ENCODE data around the gene GNRHR. TPM values are rescaled to one million over a fixed set of nuclear protein-coding genes. Genes with fewer than 3 reads are reported as not detected.

The GNRHR gene
- total RNA-seq, 2 experiments from 2014 or later = not detected

- intact Hi-C loops (cut with DNase I, micrococcal nuclease) = no loop called here
- H3K27ac Mint-ChIP-seq = no peak overlapping the region
- peak; percentile 58 for ATAC-seq
- ChIA-PET CTCF (interaction anchor here (1.7 kb wide), 1 partner anchor 19 kb away, joined by 6 read pairs; no protein-coding TSS in a partner anchor), POLR2A (no interaction called here)
- H3K4me3 Mint-ChIP-seq = no peak overlapping the region
- peaks cover 6% of the 10 kb centered on the region for H3K36me3 Mint-ChIP-seq (ENCODE audit: low read depth)
- H3K27me3 Mint-ChIP-seq = no peaks in the 10 kb centered on the region
- no peaks in the 10 kb centered on the region for H3K9me3 Mint-ChIP-seq (ENCODE audit: low read depth)
- peaks cover 8% of the 10 kb centered on the region for H3K4me1 Mint-ChIP-seq
- no peak for DNase-seq
Measured at GRCh38 chr4:67727124-67727850, 26.9 kb downstream of the GNRHR start.

GRCh38 chr4:67725981-67726380, 28.2 kb downstream of the GNRHR start:
- no peak for DNase-seq
- CTCF ChIA-PET = interaction anchor here (0.9 to 1.7 kb wide), 3 partner anchors 19 to 25 kb away, joined by 3 to 6 read pairs (median 4); partner anchors contain the start of gene UBA6
- peaks cover 10% of the 10 kb centered on the region for H3K36me3 Mint-ChIP-seq (ENCODE audit: low read depth)

DNA sequence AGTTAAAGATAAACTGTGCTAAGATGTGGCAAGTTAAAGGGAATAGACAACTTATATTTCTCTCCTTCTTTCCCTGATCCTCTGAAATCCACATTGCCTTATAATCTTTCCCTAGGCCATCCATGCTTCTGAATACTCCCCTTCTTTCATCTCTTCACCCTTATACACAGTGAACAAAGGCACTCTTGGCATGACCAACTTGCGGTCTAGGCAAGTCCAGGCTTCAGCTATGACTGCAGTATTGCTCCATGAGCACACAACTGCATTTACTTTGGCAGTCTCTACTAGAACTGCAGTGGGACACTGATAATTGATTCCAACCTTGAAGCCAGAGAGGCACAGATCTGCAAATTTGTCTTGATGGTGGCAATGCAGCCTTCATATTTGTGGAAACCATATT, 29.1 kb downstream of the GNRHR start:
- peaks cover 14% of the 10 kb centered on the region for H3K36me3 Mint-ChIP-seq (ENCODE audit: low read depth)
- peaks cover 8% of the 10 kb centered on the region for H3K4me1 Mint-ChIP-seq
- POLR2A ChIA-PET = no interaction called here
- DNase-seq = no peak
- CTCF ChIA-PET = interaction anchor here (1.7 kb wide), 1 partner anchor 21 kb away, joined by 6 read pairs; no protein-coding TSS in a partner anchor
- no peaks in the 10 kb centered on the region for H3K9me3 Mint-ChIP-seq (ENCODE audit: low read depth)
- H3K27ac Mint-ChIP-seq = no peak overlapping the region
- no peak for ATAC-seq
- H3K4me3 Mint-ChIP-seq = no peak overlapping the region
- H3K27me3 Mint-ChIP-seq = no peaks in the 10 kb centered on the region
- intact Hi-C loops (cut with DNase I, micrococcal nuclease) = no loop called here

More at GRCh38 chr4:67725981-67726380, 28.2 kb downstream of the GNRHR start:
- POLR2A ChIA-PET = no interaction called here
- no peaks in the 10 kb centered on the region for H3K27me3 Mint-ChIP-seq
- ATAC-seq = no peak
- H3K4me3 Mint-ChIP-seq = no peak overlapping the region
- intact Hi-C loops (cut with DNase I, micrococcal nuclease) = no loop called here
- H3K4me1 Mint-ChIP-seq = peaks cover 8% of the 10 kb centered on the region
- H3K9me3 Mint-ChIP-seq (ENCODE audit: low read depth) = no peaks in the 10 kb centered on the region
- no peak overlapping the region for H3K27ac Mint-ChIP-seq

- no peak for ATAC-seq
- H3K27ac Mint-ChIP-seq = no peak overlapping the region
Measured at GRCh38 chr4:67723949-67724348, 30.2 kb downstream of the GNRHR start.

GRCh38 chr4:67723341-67723740, 30.8 kb downstream of the GNRHR start:
- ATAC-seq (no peak), DNase-seq (no peak)
- intact Hi-C loops (cut with DNase I, micrococcal nuclease) = no loop called here
- no peak overlapping the region for H3K4me3 Mint-ChIP-seq
- no peak overlapping the region for H3K27ac Mint-ChIP-seq
- peaks cover 8% of the 10 kb centered on the region for H3K4me1 Mint-ChIP-seq
- peaks cover 14% of the 10 kb centered on the region for H3K36me3 Mint-ChIP-seq (ENCODE audit: low read depth)
- H3K9me3 Mint-ChIP-seq (ENCODE audit: low read depth) = no peaks in the 10 kb centered on the region
- H3K27me3 Mint-ChIP-seq = no peaks in the 10 kb centered on the region
- POLR2A ChIA-PET = no interaction called here
- CTCF ChIA-PET = no interaction called here

More at GRCh38 chr4:67723949-67724348, 30.2 kb downstream of the GNRHR start:
- intact Hi-C loops (cut with DNase I, micrococcal nuclease) = no loop called here
- Mint-ChIP-seq H3K4me1 (peaks cover 8% of the 10 kb centered on the region), H3K36me3 (ENCODE audit: low read depth) (peaks cover 14% of the 10 kb centered on the region), H3K4me3 (no peak overlapping the region), H3K27me3 (no peaks in the 10 kb centered on the region), H3K9me3 (ENCODE audit: low read depth) (no peaks in the 10 kb centered on the region)
- no peak for DNase-seq
- POLR2A ChIA-PET = no interaction called here
- CTCF ChIA-PET = no interaction called here

- DNase-seq (no peak), ATAC-seq (no peak)
- Mint-ChIP-seq H3K9me3 (ENCODE audit: low read depth) (no peaks in the 10 kb centered on the region), H3K4me1 (peaks cover 2% of the 10 kb centered on the region), H3K27ac (no peak overlapping the region), H3K27me3 (no peaks in the 10 kb centered on the region), H3K4me3 (no peak overlapping the region), H3K36me3 (ENCODE audit: low read depth) (peaks cover 19% of the 10 kb centered on the region)
- ChIA-PET CTCF (interaction anchor here (1.6 to 1.7 kb wide), 2 partner anchors 21 to 25 kb away, joined by 4 to 5 read pairs; partner anchors contain the start of gene UBA6), POLR2A (no interaction called here)
- intact Hi-C loops (cut with DNase I, micrococcal nuclease) = no loop called here
Measured at GRCh38 chr4:67721770-67722597, 32.2 kb downstream of the GNRHR start.

GRCh38 chr4:67721315-67721769, 32.8 kb downstream of the GNRHR start:
- Mint-ChIP-seq H3K9me3 (ENCODE audit: low read depth) (no peaks in the 10 kb centered on the region), H3K27me3 (no peaks in the 10 kb centered on the region), H3K4me1 (no peaks in the 10 kb centered on the region), H3K27ac (no peak overlapping the region), H3K4me3 (no peak overlapping the region), H3K36me3 (ENCODE audit: low read depth) (peaks cover 25% of the 10 kb centered on the region)
- POLR2A ChIA-PET = no interaction called here
- ATAC-seq (no peak), DNase-seq (no peak)
- CTCF ChIA-PET = interaction anchor here (1.6 to 1.7 kb wide), 2 partner anchors 21 to 25 kb away, joined by 4 to 5 read pairs; partner anchors contain the start of gene UBA6
- intact Hi-C loops (cut with DNase I, micrococcal nuclease) = no loop called here

DNA sequence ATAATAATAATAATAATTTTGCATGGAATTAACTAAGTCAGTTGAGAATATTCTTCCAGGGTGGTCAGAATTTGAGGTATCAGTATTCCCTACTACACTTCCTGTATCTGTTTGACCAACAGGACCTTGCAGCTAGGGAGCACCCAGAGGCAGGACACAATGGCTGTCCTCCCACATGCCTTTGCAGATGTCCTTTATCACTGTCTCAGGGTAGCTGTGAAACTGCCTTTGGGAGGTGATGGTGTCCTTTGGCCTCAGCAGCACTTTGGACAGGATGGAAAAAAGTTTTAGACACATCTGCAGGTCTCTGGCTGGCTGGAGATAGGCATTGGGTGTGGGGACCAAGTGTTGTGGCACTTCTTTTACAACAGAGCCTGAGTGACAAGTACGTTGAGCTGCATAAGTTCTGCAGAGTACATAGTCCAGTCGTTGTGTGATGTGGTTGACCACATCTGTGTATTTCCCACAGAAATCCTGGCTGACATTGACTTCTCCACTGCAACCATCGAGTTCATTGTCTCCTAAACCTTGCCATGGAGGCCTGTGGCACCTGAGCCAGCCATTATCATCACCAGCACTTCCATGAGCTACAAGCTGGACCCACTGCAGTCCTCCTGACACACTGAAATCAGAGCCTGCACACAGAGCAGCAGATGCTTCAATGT, 34.1 kb downstream of the GNRHR start:
- Mint-ChIP-seq H3K27me3 (no peaks in the 10 kb centered on the region), H3K36me3 (ENCODE audit: low read depth) (peaks cover 25% of the 10 kb centered on the region), H3K27ac (no peak overlapping the region), H3K4me1 (no peaks in the 10 kb centered on the region), H3K9me3 (ENCODE audit: low read depth) (peaks cover 2% of the 10 kb centered on the region), H3K4me3 (no peak overlapping the region)
- intact Hi-C loops (cut with DNase I, micrococcal nuclease) = no loop called here
- DNase-seq = no peak
- no peak for ATAC-seq
- POLR2A ChIA-PET = no interaction called here
- CTCF ChIA-PET = interaction anchor here (1.6 to 1.7 kb wide), 2 partner anchors 19 to 27 kb away, joined by 4 to 5 read pairs; partner anchors contain the start of gene UBA6

GRCh38 chr4:67718848-67719247, 35.3 kb downstream of the GNRHR start:
- no peak for DNase-seq
- no peak overlapping the region for H3K4me3 Mint-ChIP-seq
- POLR2A ChIA-PET = no interaction called here

DNA sequence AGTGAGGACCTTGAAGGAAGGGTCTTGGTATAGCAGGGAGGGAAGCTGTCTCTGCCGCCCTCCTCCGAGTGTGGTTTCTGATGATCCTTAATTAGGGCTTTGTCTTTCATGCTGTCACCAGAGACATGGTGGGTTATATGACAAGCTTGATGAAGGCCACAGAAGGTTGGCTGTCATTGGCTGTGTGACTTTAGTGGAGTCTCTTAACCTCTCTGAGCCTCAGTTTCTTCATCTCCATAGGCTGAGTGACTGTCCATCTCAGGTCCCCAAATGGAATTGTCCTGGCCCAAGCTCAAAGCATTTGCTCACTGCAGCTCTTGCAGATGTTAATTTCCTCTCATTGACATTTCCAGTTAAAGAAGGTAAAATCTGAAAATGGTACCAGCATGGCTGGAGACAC, 36.6 kb downstream of the GNRHR start:
- no peaks in the 10 kb centered on the region for H3K27me3 Mint-ChIP-seq
- ATAC-seq = no peak
- no peak for DNase-seq
- ChIA-PET CTCF (no interaction called here), POLR2A (interaction anchor here (0.5 kb wide), 1 partner anchor 172 kb away, joined by 4 read pairs; no protein-coding TSS in a partner anchor)
- H3K36me3 Mint-ChIP-seq (ENCODE audit: low read depth) = peaks cover 27% of the 10 kb centered on the region
- peaks cover 18% of the 10 kb centered on the region for H3K4me1 Mint-ChIP-seq
- H3K27ac Mint-ChIP-seq = no peak overlapping the region
- H3K9me3 Mint-ChIP-seq (ENCODE audit: low read depth) = peaks cover 2% of the 10 kb centered on the region
- H3K4me3 Mint-ChIP-seq = no peak overlapping the region
- intact Hi-C loops (cut with DNase I, micrococcal nuclease) = no loop called here

More at GRCh38 chr4:67718848-67719247, 35.3 kb downstream of the GNRHR start:
- H3K4me1 Mint-ChIP-seq = peaks cover 9% of the 10 kb centered on the region
- ATAC-seq = no peak
- no peak overlapping the region for H3K27ac Mint-ChIP-seq
- peaks cover 2% of the 10 kb centered on the region for H3K9me3 Mint-ChIP-seq (ENCODE audit: low read depth)
- peaks cover 25% of the 10 kb centered on the region for H3K36me3 Mint-ChIP-seq (ENCODE audit: low read depth)
- intact Hi-C loops (cut with DNase I, micrococcal nuclease) = no loop called here
- H3K27me3 Mint-ChIP-seq = no peaks in the 10 kb centered on the region
- CTCF ChIA-PET = no interaction called here

DNA sequence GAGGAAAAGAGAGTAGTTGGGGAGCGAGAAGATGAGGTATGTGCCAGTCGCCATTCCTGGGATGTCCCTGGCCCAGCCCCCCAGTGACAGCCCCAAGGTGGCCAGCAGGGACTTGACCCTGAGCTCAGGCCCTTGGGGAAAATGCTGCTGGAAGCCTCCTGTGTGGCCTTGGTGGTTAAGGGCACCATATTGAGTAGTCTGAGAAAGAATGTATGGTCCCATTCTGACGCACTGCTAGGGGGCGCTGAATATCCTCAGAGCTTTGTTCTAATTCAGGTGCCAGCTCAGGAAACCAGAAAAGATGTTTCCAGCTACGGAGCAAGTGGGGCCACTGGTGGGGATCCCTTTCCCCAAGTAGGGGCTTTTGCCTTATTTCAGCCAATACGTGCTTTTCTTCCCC, 39.2 kb downstream of the GNRHR start:
- H3K4me3 Mint-ChIP-seq = no peak overlapping the region
- ATAC-seq = no peak
- peaks cover 2% of the 10 kb centered on the region for H3K9me3 Mint-ChIP-seq (ENCODE audit: low read depth)
- H3K36me3 Mint-ChIP-seq (ENCODE audit: low read depth) = peaks cover 14% of the 10 kb centered on the region
- H3K27ac Mint-ChIP-seq = no peak overlapping the region
- no peaks in the 10 kb centered on the region for H3K27me3 Mint-ChIP-seq
- POLR2A ChIA-PET = no interaction called here
- DNase-seq = no peak
- CTCF ChIA-PET = interaction anchor here (0.8 kb wide), 1 partner anchor 31 kb away, joined by 3 read pairs; no protein-coding TSS in a partner anchor
- intact Hi-C loops (cut with DNase I, micrococcal nuclease) = loop anchor here in 1 of 2 experiments (1.0 kb wide), 1 partner anchor 14 kb away; the partner anchor contains the start of gene UBA6
- peaks cover 30% of the 10 kb centered on the region for H3K4me1 Mint-ChIP-seq

All from activated CD4-positive, alpha-beta T cell treated with anti-CD3 and anti-CD28 coated beads for 36 hours (primary cell).